DOHH2 (cell line): ENCODE data around the gene CAPZA2.
"Not testable (repeated sequence)": the region's sequence is repeated elsewhere in the genome, so short reads cannot be mapped to it uniquely, and the experiment has no call there.

Source experiments
- H3F3A ChIP-seq: fragments of 200-600 bp; sonication (generic), shearing (Covaris generic); 2 replicates; pipeline ENCODE4 v1.6.0; 2016; ENCODE audit warnings: antibody characterized with exemption, mild to moderate bottlenecking; ENCODE audit not compliant: control insufficient read depth, insufficient read depth
- H3K27ac ChIP-seq: fragments of 200-600 bp; sonication (generic); 2 replicates; pipeline ENCODE4 v1.5.1; 2014; ENCODE audit warnings: low read depth, mild to moderate bottlenecking, low read length, moderate library complexity
- H3K27me3 ChIP-seq: fragments of 200-600 bp; sonication (generic); 2 replicates; pipeline ENCODE4 v1.6.1; 2014; ENCODE audit warnings: mild to moderate bottlenecking, low read length, mixed read lengths; ENCODE audit not compliant: control insufficient read depth
- H3K36me3 ChIP-seq: fragments of 200-600 bp; sonication (generic); 2 replicates; pipeline ENCODE4 v1.6.1; 2014; ENCODE audit warnings: mild to moderate bottlenecking, low read length, moderate library complexity, mixed read lengths; ENCODE audit not compliant: control insufficient read depth
- H3K4me1 ChIP-seq: fragments of 200-600 bp; sonication (generic); 2 replicates; pipeline ENCODE4 v1.6.1; 2014; ENCODE audit warnings: mild to moderate bottlenecking, low read length, mixed read lengths; ENCODE audit not compliant: control insufficient read depth
- H3K4me2 ChIP-seq: fragments of 200-600 bp; sonication (generic); 2 replicates; pipeline ENCODE4 v1.6.0; 2014; ENCODE audit warnings: mild to moderate bottlenecking, low read length, moderate library complexity
- H3K4me3 ChIP-seq: fragments of 200-600 bp; sonication (generic); 2 replicates; pipeline ENCODE4 v1.5.1; 2014; ENCODE audit warnings: mild to moderate bottlenecking, low read length, mixed read lengths
- H3K79me2 ChIP-seq: fragments of 200-600 bp; sonication (generic); 2 replicates; pipeline ENCODE4 v1.6.1; 2014; ENCODE audit warnings: mild to moderate bottlenecking, low read length, mixed read lengths; ENCODE audit not compliant: control insufficient read depth
- H3K9me2 ChIP-seq: fragments of 200-600 bp; sonication (generic); replicated peaks from 2 replicates; pipeline ENCODE4 v1.6.1; 2014; ENCODE audit warnings: mild to moderate bottlenecking, low read length, mixed read lengths; ENCODE audit not compliant: control insufficient read depth
- H3K9me3 ChIP-seq: fragments of 200-600 bp; sonication (generic); 2 replicates; pipeline ENCODE4 v1.6.1; 2014; ENCODE audit warnings: antibody characterized with exemption, low read length, mixed read lengths; ENCODE audit not compliant: control insufficient read depth, insufficient read depth
- H4K20me1 ChIP-seq: fragments of 200-600 bp; sonication (generic); 2 replicates; pipeline ENCODE4 v1.6.0; 2014; ENCODE audit warnings: low read depth, mild to moderate bottlenecking, antibody characterized with exemption, low read length, moderate library complexity; ENCODE audit not compliant: control insufficient read depth, insufficient read depth
- CTCF ChIP-seq: fragments of 200-600 bp; sonication (generic); IDR thresholded peaks from one replicate; pipeline ENCODE4 v1.5.1; 2014; ENCODE audit warnings: antibody characterized with exemption, mild to moderate bottlenecking, low read depth, low read length; ENCODE audit not compliant: poor library complexity, severe bottlenecking
- EZH2phosphoT487 ChIP-seq: fragments of 200-600 bp; sonication (generic); IDR thresholded peaks from 2 replicates; pipeline ENCODE4 v1.6.1; 2017; ENCODE audit warnings: borderline replicate concordance, mild to moderate bottlenecking, antibody characterized with exemption, low read length, moderate library complexity, mixed read lengths

Gene CAPZA2

GRCh38 chr7:116968631-116969030 lies 106.2 kb downstream of the CAPZA2 start:
- no peaks in the 10 kb centered on the region for H3K36me3 ChIP-seq
- H3K4me3 ChIP-seq = no peak overlapping the region
- no peaks in the 10 kb centered on the region for H3K9me3 ChIP-seq
- no peak for TF ChIP-seq CTCF
- no peak for TF ChIP-seq EZH2phosphoT487
- H3K27me3 ChIP-seq = no peaks in the 10 kb centered on the region
- H3K27ac ChIP-seq = no peak overlapping the region
- H3K4me2 ChIP-seq = no peak overlapping the region
- H3F3A ChIP-seq = no peaks in the 10 kb centered on the region
- 0 out of 2 replicates have a peak, but pooled peaks cover 5% of the 10 kb centered on the region for H4K20me1 ChIP-seq
- H3K79me2 ChIP-seq = peaks cover 16% of the 10 kb centered on the region
- H3K9me2 ChIP-seq = no peaks in the 10 kb centered on the region
- H3K4me1 ChIP-seq = peaks cover 6% of the 10 kb centered on the region; the same call in 1 of the 2 replicates

GRCh38 chr7:116969371-116969902 lies 107.0 kb downstream of the CAPZA2 start:
- Histone ChIP-seq H3K79me2 (peaks cover 11% of the 10 kb centered on the region), H3K9me3 (no peaks in the 10 kb centered on the region), H4K20me1 (0 out of 2 replicates have a peak, but pooled peaks cover 5% of the 10 kb centered on the region), H3K4me1 (peaks cover 6% of the 10 kb centered on the region; the same call in 1 of the 2 replicates), H3F3A (no peaks in the 10 kb centered on the region), H3K27me3 (no peaks in the 10 kb centered on the region), H3K4me3 (no peak overlapping the region), H3K9me2 (no peaks in the 10 kb centered on the region), H3K36me3 (no peaks in the 10 kb centered on the region), H3K27ac (no peak overlapping the region), H3K4me2 (no peak overlapping the region)
- TF ChIP-seq CTCF = no peak

- no peak for TF ChIP-seq EZH2phosphoT487
- TF ChIP-seq CTCF = no peak
- Histone ChIP-seq H4K20me1 (0 out of 2 replicates have a peak, but pooled peaks cover 5% of the 10 kb centered on the region), H3K9me2 (no peaks in the 10 kb centered on the region), H3K4me3 (no peak overlapping the region), H3K9me3 (no peaks in the 10 kb centered on the region), H3K36me3 (no peaks in the 10 kb centered on the region), H3K79me2 (peaks cover 11% of the 10 kb centered on the region), H3K27me3 (no peaks in the 10 kb centered on the region), H3K4me2 (no peak overlapping the region), H3F3A (no peaks in the 10 kb centered on the region), H3K27ac (no peak overlapping the region), H3K4me1 (peaks cover 6% of the 10 kb centered on the region; the same call in 1 of the 2 replicates)
Observed at GRCh38 chr7:116970238-116970910, 108.0 kb downstream of the CAPZA2 start.

GRCh38 chr7:116971153-116971552 lies 108.8 kb downstream of the CAPZA2 start:
- not testable (repeated sequence) for H3K4me3 ChIP-seq, H3K4me1 ChIP-seq, H3K27me3 ChIP-seq, H3K9me2 ChIP-seq, H3K27ac ChIP-seq, H3K4me2 ChIP-seq, H4K20me1 ChIP-seq, H3K9me3 ChIP-seq, H3K36me3 ChIP-seq, H3F3A ChIP-seq
- H3K79me2 ChIP-seq = peaks cover 11% of the 10 kb centered on the region
